OCI-LY1 (cell line): Measurements from ENCODE around the gene GCNA.

Experiments
- H2AFZ ChIP-seq: fragments of 200-600 bp; sonication (generic), shearing (Covaris generic); 2 replicates; pipeline ENCODE4 v1.6.0; 2014; ENCODE audit warnings: antibody characterized with exemption, mild to moderate bottlenecking, low read length
- H3F3A ChIP-seq: fragments of 200-600 bp; sonication (generic), shearing (Covaris generic); 2 replicates; pipeline ENCODE4 v1.6.0; 2014; ENCODE audit warnings: mild to moderate bottlenecking, antibody characterized with exemption, low read length, moderate library complexity; ENCODE audit not compliant: insufficient read depth
- H3K27ac ChIP-seq: fragments of 200-600 bp; sonication (generic); 2 replicates; pipeline ENCODE4 v1.5.1; 2014; ENCODE audit warnings: low read length, mixed run types, mild to moderate bottlenecking, low read depth; ENCODE audit not compliant: poor library complexity, severe bottlenecking
- H3K27me3 ChIP-seq: fragments of 200-600 bp; sonication (generic); 2 replicates; pipeline ENCODE4 v1.6.0; 2014; ENCODE audit warnings: antibody characterized with exemption, mild to moderate bottlenecking, low read length, moderate library complexity; ENCODE audit not compliant: insufficient read depth
- H3K36me3 ChIP-seq: fragments of 200-600 bp; sonication (generic); 2 replicates; pipeline ENCODE4 v1.6.1; 2014; ENCODE audit warnings: mild to moderate bottlenecking, antibody characterized with exemption, low read length, moderate library complexity, mixed read lengths; ENCODE audit not compliant: insufficient read depth
- H3K4me1 ChIP-seq: fragments of 200-600 bp; sonication (generic); 2 replicates; pipeline ENCODE4 v1.5.1; 2014; ENCODE audit warnings: mild to moderate bottlenecking, low read length, moderate library complexity; ENCODE audit not compliant: insufficient read depth, severe bottlenecking
- H3K4me2 ChIP-seq: fragments of 200-600 bp; sonication (generic), shearing (Covaris generic); 2 replicates; pipeline ENCODE4 v1.6.1; 2014; ENCODE audit warnings: low read length
- H3K4me3 ChIP-seq: fragments of 200-600 bp; sonication (generic); 2 replicates; pipeline ENCODE4 v1.5.1; 2014; ENCODE audit warnings: low read length, low read depth, mild to moderate bottlenecking, mixed read lengths; ENCODE audit not compliant: poor library complexity, severe bottlenecking
- H3K79me2 ChIP-seq: fragments of 200-600 bp; shearing (Covaris generic); 2 replicates; pipeline ENCODE4 v1.6.1; 2016; ENCODE audit warnings: mixed run types, low read length, mixed read lengths; ENCODE audit not compliant: insufficient read depth
- H3K9ac ChIP-seq: fragments of 200-600 bp; sonication (generic), shearing (Covaris generic); 2 replicates; pipeline ENCODE4 v1.6.1; 2014; ENCODE audit warnings: mild to moderate bottlenecking, low read length, mixed read lengths
- H3K9me2 ChIP-seq: fragments of 200-600 bp; sonication (generic), shearing (Covaris generic); 2 replicates; pipeline ENCODE4 v1.6.1; 2014; ENCODE audit warnings: low read depth, mild to moderate bottlenecking, low read length, mixed read lengths
- H3K9me3 ChIP-seq: fragments of 200-600 bp; shearing (Covaris generic); 2 replicates; pipeline ENCODE4 v1.6.1; 2014; ENCODE audit warnings: low read length, mixed read lengths
- H4K20me1 ChIP-seq: fragments of 200-600 bp; sonication (generic), shearing (Covaris generic); 2 replicates; pipeline ENCODE4 v1.6.0; 2016; ENCODE audit warnings: mild to moderate bottlenecking, low read length; ENCODE audit not compliant: insufficient read depth
- EZH2 ChIP-seq: fragments of 200-600 bp; sonication (generic), shearing (Covaris generic); IDR thresholded peaks from 2 replicates; pipeline ENCODE4 v1.8.0; 2017; ENCODE audit warnings: borderline replicate concordance, mixed run types, mild to moderate bottlenecking, antibody characterized with exemption, low read length, moderate library complexity, mixed read lengths
- TF ChIP-seq, protein P1 (sequence below): fragments of 200-600 bp; sonication (generic), shearing (Covaris generic); IDR thresholded peaks from 2 replicates; pipeline ENCODE4 v1.5.1; 2017; ENCODE audit warnings: mild to moderate bottlenecking, antibody characterized with exemption, low read length, moderate library complexity, mixed read lengths

Gene GCNA

GRCh38 chrX:71533516-71533850 lies 44.8 kb upstream of the GCNA start:
- Histone ChIP-seq H2AFZ (no peak overlapping the region), H3K79me2 (peaks cover 56% of the 10 kb centered on the region)
- TF ChIP-seq EZH2, result no peak
- TF ChIP-seq, protein P1, sequence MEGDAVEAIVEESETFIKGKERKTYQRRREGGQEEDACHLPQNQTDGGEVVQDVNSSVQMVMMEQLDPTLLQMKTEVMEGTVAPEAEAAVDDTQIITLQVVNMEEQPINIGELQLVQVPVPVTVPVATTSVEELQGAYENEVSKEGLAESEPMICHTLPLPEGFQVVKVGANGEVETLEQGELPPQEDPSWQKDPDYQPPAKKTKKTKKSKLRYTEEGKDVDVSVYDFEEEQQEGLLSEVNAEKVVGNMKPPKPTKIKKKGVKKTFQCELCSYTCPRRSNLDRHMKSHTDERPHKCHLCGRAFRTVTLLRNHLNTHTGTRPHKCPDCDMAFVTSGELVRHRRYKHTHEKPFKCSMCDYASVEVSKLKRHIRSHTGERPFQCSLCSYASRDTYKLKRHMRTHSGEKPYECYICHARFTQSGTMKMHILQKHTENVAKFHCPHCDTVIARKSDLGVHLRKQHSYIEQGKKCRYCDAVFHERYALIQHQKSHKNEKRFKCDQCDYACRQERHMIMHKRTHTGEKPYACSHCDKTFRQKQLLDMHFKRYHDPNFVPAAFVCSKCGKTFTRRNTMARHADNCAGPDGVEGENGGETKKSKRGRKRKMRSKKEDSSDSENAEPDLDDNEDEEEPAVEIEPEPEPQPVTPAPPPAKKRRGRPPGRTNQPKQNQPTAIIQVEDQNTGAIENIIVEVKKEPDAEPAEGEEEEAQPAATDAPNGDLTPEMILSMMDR, result no peak

DNA sequence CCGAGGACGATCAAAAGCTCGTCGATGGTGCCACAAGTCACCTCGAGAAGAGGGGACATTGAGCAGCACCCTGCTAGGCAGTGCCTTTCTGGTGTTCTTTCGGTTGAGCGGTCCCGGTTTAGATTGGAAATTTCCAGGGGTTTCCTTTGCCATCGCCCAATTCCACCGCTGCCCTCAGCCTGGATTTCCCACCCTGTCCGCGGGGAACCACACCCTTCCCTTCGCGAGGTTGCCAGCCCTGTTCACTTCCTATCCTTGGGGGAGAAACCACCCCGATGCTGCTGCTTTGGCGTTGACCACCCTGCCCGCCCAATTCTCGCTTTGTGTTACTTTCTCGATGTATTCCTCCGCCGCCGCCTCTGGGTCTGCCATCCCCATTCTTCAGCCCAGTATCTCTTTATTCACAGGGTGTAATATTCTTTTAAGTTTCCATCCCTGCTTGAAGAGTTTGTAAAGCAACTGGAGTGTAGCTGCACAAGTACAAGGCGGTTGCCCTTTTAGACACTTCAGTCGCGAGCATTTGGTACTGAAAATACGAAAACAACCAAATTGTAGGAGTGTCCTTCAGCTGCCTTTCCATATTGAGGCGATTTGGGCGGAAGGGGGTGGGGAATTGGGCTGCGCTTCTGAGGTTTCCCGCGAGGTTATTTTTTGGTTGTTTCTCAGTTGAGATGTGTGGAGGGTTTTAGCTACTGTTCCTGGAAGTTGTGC lies 44.2 kb upstream of the GCNA start:
- Histone ChIP-seq H3K4me2 (peak overlapping the region; percentile 91), H3K9me3 (no peaks in the 10 kb centered on the region), H3K9ac (peak overlapping the region; percentile 100), H4K20me1 (no peaks in the 10 kb centered on the region), H3K4me3 (peak overlapping the region; percentile 98), H3K79me2 (peaks cover 61% of the 10 kb centered on the region), H3K9me2 (no peaks in the 10 kb centered on the region), H2AFZ (no peak overlapping the region), H3K4me1 (peaks cover 37% of the 10 kb centered on the region), H3K27ac (peak overlapping the region; percentile 85), H3K36me3 (peaks cover 43% of the 10 kb centered on the region), H3F3A (no peaks in the 10 kb centered on the region), H3K27me3 (no peaks in the 10 kb centered on the region)
- TF ChIP-seq EZH2, result no peak
- TF ChIP-seq, protein P1, result no peak

More at GRCh38 chrX:71533516-71533850, 44.8 kb upstream of the GCNA start:
- H4K20me1 ChIP-seq, result no peaks in the 10 kb centered on the region
- peak overlapping the region; percentile 98 for H3K4me3 ChIP-seq
- peak overlapping the region; percentile 85 for H3K27ac ChIP-seq
- peaks cover 31% of the 10 kb centered on the region for H3K4me1 ChIP-seq
- no peaks in the 10 kb centered on the region for H3K27me3 ChIP-seq
- H3K9me2 ChIP-seq, result no peaks in the 10 kb centered on the region
- H3F3A ChIP-seq, result no peaks in the 10 kb centered on the region
- H3K4me2 ChIP-seq, result peak overlapping the region; percentile 91
- peaks cover 38% of the 10 kb centered on the region for H3K36me3 ChIP-seq
- no peaks in the 10 kb centered on the region for H3K9me3 ChIP-seq
- peak overlapping the region; percentile 100 for H3K9ac ChIP-seq

GRCh38 chrX:71534773-71535544 lies 43.3 kb upstream of the GCNA start:
- H3K4me3 ChIP-seq, result peak overlapping the region; percentile 98
- no peak overlapping the region for H2AFZ ChIP-seq
- H3K9ac ChIP-seq, result peak overlapping the region; percentile 100
- TF ChIP-seq, protein P1, result no peak
- no peak for TF ChIP-seq EZH2
- H3K79me2 ChIP-seq, result peaks cover 70% of the 10 kb centered on the region
- no peaks in the 10 kb centered on the region for H3K9me3 ChIP-seq
- H3K27me3 ChIP-seq, result no peaks in the 10 kb centered on the region
- H3K27ac ChIP-seq, result no peak overlapping the region
- H3K4me2 ChIP-seq, result peak overlapping the region; percentile 91
- peaks cover 52% of the 10 kb centered on the region for H3K36me3 ChIP-seq
- H4K20me1 ChIP-seq, result no peaks in the 10 kb centered on the region
- H3F3A ChIP-seq, result no peaks in the 10 kb centered on the region
- peaks cover 46% of the 10 kb centered on the region for H3K4me1 ChIP-seq
- H3K9me2 ChIP-seq, result no peaks in the 10 kb centered on the region
